GM21723 (cell line): ENCODE data around the gene FAM169A.
"Not testable (repeated sequence)": the region's sequence is repeated elsewhere in the genome, so short reads cannot be mapped to it uniquely, and the experiment has no call there.

Experiments
- ATAC-seq: cut with Tn5 transposase; IDR thresholded peaks from one replicate; pipeline ENCODE4 v1.9.1; 2021; ENCODE audit warnings: mild to moderate bottlenecking, moderate library complexity; ENCODE audit not compliant: unreplicated experiment

FAM169A gene

DNA sequence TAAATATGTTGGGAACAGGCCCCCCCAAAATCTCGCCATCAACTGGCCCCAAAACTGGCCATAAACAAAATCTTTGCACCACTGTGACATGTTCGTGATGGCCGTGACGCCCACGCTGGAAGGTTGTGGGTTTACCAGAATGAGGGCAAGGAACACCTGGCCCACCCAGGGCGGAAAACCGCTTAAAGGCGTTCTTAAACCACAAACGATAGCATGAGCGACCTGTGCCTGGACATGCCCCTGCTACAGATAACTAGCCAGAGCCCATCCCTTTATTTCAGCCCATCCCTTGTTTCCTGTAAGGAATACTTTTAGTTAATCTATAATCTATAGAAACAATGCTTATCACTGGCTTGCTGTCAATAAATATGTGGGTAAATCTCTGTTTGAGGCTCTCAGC, 3.2 kb upstream of the FAM169A start:
- not testable (repeated sequence) for ATAC-seq

DNA sequence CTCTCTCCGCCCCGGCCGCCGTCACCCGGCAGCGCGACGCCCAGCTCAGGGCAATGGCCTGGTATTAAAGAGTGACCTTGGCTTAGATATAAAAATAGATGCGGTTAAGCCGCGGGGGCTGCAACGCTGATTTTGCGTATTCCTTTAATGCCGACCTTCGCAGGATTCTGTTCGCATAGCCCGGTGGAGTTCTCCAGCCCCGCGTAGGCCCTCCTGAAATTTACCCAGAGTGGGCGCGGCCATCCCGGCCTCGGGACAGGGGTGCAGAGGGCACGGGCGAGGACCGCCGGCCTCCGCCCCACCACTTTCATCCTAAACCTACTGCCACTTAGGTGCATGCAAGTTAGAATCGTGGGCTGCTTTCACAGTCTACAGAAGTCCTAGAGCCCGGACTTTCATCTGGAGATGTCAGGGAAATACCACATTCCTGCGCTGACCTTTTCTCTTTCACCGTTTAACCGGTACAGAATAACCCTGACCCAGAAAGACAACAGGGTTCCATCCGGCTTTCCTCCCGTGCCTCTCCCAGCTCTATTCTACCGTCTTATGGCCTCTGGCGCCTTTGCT, 492 bp upstream of the FAM169A start:
- ATAC-seq = no peak

DNA sequence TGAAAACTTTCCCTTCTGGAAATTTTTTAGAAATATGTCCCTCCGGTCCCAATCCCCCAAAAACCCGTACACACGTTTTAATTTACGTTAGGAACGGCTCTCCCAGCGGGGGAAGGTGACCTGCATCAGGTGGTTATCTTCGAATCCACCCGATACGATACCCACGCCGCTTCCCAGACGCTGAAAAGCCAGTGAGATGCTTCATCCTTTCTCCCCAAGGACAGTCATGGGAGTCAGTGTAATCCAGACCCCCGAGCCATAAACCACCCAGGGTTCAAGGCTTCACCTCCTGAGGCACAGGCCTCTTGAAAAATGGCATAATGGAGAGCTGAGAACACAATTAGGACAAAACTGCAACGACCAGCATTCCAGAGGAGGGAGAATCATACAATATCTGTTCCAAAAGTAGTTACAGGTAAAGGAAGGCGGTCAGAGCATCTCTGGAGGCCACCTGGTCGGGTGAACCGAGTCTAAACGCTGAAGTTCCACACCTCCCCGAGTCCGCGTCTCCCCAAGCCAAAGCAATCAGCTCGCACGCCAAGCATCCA, 857 bp downstream of the FAM169A start:
- no peak for ATAC-seq

DNA sequence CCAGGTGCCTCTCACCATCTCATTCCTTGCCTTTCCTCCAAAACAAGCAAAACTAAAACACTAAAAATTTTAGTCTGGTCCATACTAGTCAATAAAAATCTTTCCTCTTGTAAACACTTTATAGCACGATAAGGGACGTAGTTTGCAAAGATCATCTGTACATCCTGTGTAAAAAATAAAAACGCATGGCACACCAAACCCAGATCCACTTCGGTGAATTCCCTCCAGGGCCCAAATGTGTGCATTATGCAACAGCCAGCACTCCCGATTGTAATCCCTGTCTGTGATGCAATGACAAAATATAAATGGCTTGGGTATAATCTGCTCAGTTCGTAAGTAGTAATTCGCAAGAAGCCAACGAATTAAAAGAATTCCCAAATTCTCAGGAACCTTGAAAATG, 1.4 kb downstream of the FAM169A start:
- ATAC-seq = no peak

DNA sequence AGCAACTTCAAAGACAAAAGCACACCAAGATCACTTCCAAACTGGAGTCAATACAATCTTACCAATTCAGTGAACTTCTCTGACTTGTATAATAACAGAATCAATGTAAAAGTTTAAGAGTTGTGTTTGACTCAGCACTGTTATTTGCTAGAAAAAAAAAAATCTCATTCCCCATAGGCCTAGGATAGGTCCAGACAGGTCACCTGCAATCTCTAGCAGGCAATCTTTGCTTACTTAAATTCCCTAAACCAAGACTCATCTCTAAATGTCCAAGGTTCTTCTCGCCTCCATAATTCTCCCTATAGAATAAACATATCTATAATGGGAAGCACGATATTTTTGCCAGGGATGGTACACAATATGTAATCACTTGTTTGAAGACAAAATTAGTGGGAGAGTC, 2.5 kb downstream of the FAM169A start:
- no peak for ATAC-seq

DNA sequence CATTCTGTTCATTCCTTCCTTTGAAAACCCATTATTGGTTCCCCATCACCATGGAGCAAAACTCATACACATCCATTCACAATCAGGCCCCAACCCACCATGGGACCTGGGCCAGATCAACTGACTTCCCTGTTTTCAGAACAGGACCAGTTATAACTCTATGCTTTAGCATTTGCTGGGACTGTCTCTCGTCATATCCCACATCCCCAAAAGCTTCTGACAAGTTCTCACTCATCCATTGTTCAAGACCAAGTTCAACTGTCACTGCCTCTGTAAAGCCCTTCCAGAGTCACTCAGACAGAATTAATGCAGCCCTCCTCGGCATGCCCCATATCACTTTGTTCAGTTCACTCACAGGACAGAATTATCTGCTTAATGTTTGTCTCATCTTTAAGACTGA, 4.0 kb downstream of the FAM169A start:
- ATAC-seq = no peak

DNA sequence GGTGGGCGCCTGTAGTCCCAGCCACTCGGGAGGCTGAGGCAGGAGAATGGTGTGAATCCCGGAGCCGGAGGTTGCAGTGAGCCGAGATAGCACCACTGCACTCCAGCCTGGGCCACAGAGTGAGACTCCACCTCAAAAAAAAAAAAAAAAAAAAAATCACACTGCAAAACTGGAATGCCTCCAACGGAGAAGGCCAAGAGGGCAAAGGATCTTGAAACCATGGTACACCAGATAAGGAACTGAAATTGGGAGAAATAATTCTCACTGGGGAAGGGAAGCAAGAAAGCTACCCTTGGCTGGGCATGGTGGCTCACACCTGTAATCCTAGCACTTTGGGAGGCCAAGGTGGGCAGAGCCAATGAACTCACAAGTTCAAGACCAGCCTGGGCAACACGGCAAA, 9.2 kb downstream of the FAM169A start:
- ATAC-seq = not testable (repeated sequence)

DNA sequence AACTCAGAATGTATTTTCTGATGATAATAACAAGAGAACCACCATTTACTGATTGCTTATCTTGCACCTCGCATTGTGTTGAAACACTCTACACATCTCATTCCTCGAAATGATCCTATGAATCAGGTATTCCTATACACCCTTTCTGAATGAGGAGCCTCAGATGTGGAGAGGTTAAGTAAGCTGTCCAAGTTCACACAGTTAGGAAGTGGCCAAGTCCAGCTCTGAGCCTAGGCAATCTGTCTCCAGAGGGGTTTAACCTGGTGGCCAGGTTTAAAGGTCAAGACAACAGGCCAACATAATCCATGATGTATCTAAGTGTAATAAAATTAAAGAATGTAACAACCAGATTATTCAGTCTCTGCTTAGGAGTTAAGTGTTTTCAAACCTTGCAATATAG, 12.9 kb downstream of the FAM169A start:
- ATAC-seq = no peak

DNA sequence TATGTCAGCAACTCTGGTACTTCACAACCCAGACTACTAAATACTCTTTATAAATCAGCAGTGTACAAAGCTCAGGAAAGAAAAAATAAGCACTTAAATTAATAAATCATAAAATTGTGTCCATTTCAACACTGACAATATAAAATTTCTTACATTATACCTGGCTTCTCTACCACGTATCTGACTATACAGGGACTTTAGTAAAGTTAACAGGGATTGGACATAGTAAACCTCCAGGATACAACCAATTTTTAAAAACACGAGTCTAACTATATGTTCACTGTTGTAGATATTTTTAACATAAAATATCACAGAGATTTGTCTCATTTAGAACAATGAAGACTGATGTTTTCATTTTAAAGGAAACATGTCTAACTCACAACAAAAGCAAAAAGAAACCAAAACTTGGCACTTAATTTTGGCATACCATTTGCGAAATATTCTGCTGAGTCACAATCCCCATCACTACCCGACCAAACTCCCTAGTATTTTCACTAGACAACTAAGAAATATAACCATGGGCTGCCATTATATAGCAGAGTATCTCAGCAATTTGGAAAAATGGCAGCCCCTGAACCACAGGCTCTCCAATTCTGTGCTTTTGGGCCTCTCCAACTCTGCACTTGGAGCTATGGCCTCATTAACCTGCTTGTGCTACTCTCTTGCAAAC, 14.4 kb downstream of the FAM169A start:
- ATAC-seq = no peak

DNA sequence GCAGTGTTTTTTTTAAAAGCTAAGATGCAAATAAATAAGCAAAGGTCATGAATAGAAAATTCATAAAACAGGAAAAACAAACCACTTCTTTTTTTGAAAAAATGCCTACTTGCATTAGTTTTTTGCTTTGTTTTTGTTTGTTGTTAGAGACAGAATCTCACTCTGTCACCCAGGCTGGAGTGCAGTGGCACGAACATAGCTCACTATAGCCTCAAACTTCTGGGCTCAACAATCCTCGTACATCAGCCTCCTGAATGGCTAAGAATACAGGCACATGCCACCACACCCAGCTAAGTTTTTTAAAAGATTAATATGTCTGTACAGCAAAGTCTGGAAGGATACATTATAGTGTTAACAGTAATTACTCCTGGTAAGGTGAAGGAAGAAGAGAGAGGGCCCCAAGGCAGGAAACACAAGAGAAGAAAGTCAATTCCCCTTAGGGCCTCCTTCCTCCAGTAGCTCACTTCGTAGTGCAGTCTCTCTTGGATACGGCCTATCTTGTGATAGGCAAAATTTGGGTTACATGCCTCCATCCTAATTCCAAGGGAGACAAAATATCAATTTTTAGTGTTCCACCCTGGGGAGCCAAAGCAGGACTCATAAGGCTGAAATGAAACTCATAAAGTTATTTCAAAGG, 15.3 kb downstream of the FAM169A start:
- no peak for ATAC-seq

DNA sequence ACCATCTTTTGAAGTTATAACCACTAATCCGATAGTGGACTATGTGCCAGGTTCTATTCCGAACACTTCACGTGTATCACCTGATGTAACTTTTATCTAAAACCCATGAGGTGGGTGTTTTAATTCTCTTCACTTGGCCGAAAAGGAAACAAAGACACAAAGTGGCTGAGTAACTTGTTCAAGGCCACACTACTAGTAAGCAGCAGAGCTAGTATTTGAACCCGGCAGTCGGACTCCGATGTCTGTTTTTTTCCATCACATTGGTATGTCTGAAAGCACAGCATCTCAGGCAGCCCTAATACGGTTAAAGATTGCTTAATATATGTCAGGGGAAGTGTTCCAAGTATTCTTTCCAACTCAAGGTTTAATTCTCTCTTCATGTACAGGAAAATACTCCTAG, 16.2 kb downstream of the FAM169A start:
- no peak for ATAC-seq

DNA sequence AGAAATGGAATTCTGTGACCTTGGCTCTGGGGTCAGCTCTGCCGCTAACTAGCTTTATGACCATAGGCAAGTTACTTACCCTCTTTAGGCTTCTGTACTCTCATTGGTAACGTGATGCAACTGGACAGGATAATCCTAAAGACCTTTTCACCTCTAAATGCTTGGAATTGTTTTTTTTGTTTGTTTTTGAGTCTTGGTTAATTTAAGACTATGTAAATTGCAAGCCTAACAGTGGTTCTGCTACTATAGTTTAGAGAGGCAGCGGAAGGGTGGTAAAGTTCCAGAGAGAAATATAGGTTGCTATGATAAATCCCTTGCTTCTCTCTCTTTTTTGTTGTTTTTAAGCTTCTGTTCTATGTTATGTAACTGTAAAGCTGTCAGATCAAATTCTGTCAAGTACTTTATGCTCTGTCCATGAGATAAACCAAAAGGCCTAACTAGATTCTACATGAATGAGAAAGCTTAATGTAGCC, 17.6 kb downstream of the FAM169A start:
- ATAC-seq = no peak

DNA sequence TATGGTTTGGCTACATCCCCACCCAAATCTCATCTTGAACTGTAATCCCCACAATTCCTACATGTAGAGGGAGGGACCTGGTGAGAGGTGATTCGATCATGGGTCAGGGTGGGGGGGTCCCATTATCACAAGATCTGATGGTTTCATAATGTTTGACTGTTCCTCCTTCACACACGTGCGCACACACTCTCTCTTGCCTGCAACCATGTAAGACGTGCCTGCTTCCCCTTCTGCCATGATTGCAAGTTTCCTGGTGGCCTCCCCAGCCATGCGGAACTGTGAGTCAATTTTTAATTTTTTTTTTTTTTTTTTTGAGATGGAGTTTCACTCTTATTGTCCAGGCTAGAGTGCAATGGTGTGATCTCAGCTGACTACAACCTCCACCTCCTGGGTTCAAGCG, 27.0 kb downstream of the FAM169A start:
- ATAC-seq = no peak

DNA sequence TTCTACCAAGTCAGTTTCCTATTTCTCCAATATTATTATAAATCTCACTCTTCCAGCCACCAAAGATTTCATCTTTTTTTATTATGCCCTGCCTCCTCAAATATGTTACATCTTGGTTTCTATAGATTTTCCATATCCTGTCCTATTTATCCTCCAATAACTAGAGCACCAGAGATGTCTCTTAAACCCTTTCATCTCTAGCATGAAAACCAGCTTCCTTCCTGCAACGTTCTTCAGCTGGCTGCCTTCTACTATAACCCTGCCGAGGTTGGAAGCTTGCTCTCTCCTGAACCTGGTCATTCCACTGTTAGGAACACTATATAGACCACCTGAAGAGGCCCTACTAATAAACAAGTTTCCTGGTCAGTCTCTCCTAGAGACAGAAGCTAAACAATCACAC, 27.9 kb downstream of the FAM169A start:
- no peak for ATAC-seq

DNA sequence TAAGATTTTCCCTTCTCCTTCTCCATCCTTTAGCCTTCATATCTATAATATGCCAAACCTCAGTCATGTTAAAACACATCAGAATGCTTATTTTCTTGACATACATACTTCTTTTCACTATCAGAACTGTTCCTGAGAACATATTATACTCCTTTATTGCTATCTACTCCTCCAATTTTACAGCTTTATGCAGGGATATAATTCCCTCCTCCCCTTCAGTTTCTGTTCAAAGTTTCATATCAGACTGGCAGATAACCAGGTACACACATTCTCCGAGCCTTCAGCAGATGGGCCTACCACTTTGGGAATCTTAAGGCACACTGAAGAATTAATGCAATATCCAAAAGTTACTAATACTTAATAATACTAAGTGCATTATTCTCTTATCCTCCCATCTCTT, 29.1 kb downstream of the FAM169A start:
- ATAC-seq = no peak

DNA sequence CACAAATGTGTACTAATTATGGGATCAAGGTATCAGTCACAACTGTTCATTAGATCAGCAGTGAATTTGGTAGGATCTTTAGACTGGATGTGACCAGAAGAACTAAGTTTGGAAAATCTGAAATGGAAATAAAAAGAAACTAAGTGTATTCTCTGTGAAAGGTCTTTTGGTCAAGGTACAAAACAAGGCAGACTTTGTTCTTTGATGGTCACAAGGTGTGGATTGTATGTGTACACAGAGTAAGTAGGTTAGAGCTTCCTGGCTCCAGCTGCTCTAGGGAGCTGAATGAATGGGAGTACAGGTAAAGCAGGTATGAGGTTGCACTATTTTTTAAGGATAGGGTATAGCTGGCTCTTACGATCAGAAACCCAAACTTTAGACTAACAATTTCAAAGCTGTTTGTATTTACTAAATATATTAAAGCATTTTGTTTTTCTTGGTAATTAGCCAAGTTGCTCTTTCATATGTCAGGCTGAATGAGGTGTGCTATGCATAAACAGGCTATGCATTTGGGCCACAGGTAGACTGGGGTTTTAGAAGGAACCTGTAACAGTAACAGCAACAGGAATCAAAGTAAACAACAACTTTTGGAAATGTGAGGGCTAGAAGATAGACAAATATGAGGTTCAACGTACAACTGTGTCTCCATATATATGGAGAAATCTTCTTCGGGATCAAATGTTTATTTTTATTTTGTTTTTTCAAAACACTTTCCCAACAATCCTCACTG, 32.5 kb downstream of the FAM169A start:
- no peak for ATAC-seq

DNA sequence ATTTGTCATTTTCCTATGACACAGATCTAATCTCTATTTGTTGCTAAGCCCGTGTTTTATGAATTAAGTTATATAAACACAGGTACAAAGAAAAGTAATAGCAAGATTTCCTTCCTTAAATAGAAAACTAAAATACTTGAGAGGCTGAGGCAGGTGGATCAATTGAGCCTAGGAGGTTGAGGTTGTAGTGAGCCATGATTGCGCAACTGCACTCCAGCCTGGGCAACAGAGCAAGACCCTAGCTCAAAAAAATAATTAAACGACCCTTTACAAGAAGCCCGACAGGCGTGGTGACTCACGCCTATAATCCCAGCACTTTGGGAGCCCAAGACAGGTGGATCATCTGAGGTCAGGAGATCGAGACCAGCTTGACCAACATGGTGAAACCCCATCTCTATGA, 36.8 kb downstream of the FAM169A start:
- no peak for ATAC-seq

DNA sequence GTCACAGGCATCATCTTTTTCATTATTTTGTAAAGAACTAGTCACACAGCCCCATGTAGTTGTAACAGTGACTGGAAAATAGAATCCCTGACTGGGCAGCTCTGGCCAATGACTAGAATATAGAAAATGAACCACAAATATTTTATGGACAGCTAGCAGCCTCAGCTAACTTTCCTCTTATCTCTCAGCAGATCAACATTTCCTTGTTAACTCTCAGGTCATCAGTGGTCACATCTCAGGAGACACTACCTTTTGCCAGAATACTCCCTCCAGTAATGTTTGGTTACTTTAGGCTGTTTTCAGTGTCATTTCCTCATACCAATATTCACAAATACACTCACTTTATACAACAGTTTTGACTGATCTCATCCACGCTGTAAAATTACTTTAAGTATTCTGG, 43.9 kb downstream of the FAM169A start:
- ATAC-seq = no peak

DNA sequence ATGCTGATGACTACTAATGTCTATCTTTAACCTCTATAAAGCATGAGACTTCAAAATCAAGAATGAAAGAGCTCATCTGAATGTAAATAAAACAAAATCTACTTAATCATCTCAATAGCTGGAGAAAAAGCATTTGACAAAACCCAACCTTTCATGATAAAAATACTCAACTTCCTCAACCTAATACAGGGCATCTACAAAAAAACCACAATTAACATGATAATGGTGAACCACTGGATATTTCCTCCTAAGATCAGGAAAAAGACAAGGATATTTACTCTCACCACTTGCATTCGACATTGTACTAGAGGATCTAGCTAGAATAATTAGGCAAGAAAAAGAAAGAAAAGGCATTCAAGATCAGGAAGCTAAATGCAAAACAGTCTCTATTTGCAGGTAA, 49.3 kb downstream of the FAM169A start:
- ATAC-seq = no peak

DNA sequence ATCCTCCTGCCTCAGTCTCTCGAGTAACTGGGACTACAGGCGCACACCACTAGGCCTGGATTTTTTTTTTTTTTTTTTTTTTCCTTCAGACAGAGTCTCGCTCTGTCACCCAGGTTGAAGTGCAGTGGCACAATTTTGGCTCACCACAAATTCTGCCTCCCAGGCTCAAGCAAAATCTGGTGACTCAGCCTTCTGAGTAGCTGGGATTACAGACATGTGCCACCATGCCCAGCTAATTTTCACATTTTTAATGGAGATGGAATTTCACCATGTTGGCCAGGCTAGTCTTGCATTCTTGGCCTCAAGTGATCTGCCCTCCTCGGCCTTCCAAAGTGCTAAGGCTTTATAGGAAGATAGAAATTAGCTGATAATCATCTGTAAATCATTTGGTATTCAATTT, 55.3 kb downstream of the FAM169A start:
- no peak for ATAC-seq

DNA sequence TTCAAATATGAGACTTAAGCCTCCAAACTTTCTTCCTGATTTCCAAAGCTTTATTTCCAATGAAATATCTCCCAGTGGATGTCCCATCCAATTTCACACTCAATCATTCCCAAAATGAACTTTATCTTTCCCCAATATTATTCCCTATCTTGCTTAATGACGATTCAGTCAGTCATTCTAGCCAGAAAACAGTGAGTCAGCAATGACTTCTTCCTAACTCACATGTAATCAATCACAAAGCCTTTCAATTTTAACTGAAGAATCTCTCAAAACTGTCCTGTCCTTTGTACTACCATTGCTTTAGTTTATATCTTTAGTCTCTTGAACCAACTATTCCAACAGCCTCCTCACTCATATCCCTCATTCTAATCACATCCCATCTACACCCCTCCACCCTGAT, 64.2 kb downstream of the FAM169A start:
- ATAC-seq = no peak

DNA sequence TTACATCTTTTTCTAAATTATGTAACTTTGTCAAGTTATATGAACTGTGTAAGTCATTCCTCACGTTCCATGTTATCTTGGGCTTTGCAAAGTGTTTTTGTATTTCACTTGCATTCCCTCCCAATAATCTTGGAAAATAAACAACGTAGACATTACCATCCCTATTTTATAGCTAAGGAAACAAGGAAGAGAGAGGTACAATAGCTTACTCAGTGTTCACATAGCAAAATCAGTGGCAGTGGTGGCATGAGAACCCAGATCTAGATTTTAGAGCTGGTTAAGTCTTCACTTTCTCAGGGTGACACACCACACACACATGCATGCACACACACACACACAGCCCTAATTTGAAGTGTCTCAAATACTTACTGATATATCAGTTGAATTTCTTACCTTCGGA, 65.0 kb downstream of the FAM169A start:
- ATAC-seq = no peak
